ENCODE measurements around the gene RGMB. TPM values are rescaled to one million over a fixed set of nuclear protein-coding genes. Genes with fewer than 3 reads are reported as not detected.

RGMB gene
- total RNA-seq, 1 experiment from 2014 or later: 3.1 TPM

- Histone ChIP-seq H3K9me2 (replicated peaks; ENCODE audit: insufficient read depth, low read length) (no peaks in the 10 kb centered on the region), H3K9me3 (ENCODE audit: low read length) (no peaks in the 10 kb centered on the region), H3K9ac (ENCODE audit: low read length) (no peak overlapping the region), H3K4me3 (ENCODE audit: low read length) (no peak overlapping the region), H3K4me1 (ENCODE audit: low read length) (peaks cover 26% of the 10 kb centered on the region), H2AFZ (ENCODE audit: low read length) (no peak overlapping the region), H3K27ac (ENCODE audit: low read length) (no peak overlapping the region), H3K27me3 (ENCODE audit: low read length) (no peaks in the 10 kb centered on the region), H3K79me2 (ENCODE audit: low read length) (no peaks in the 10 kb centered on the region), H3K4me2 (ENCODE audit: low read depth, low read length, poor library complexity, severe bottlenecking) (no peak overlapping the region), H4K20me1 (ENCODE audit: insufficient read depth, low read depth, low read length) (peaks cover 17% of the 10 kb centered on the region), H3K36me3 (ENCODE audit: insufficient read depth, low read length) (no peaks in the 10 kb centered on the region)
- no peak for DNase-seq
Measured at GRCh38 chr5:98776066-98776705, 2.7 kb downstream of the RGMB start.

DNA sequence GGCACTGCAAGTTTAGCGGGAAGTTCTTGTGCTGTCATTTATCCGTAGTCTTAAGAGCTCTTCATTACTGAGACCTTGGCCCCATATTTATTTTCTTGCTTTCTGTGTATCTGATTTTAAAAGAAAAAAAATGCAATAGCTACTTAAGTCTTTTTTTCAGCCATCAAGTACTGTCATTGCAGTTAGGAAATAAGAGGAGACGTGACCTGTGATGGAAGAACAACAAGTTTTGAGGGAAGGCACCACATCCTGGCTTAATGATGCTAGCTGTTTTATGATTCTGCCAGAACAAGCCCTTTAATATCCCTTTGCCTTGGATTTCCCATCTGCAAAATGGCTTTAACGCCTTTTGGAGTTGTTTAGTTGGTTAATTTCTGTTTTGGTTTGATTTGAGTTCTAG is 3.8 kb downstream of the RGMB start:
- no peaks in the 10 kb centered on the region for H3K9me3 ChIP-seq (ENCODE audit: low read length)
- H2AFZ ChIP-seq (ENCODE audit: low read length): no peak overlapping the region
- H3K79me2 ChIP-seq (ENCODE audit: low read length): no peaks in the 10 kb centered on the region
- H3K27ac ChIP-seq (ENCODE audit: low read length): no peak overlapping the region
- no peaks in the 10 kb centered on the region for H3K36me3 ChIP-seq (ENCODE audit: insufficient read depth, low read length)
- H3K9me2 ChIP-seq (replicated peaks; ENCODE audit: insufficient read depth, low read length): no peaks in the 10 kb centered on the region
- no peak overlapping the region for H3K4me3 ChIP-seq (ENCODE audit: low read length)
- no peak overlapping the region for H3K9ac ChIP-seq (ENCODE audit: low read length)
- H4K20me1 ChIP-seq (ENCODE audit: insufficient read depth, low read depth, low read length): peaks cover 20% of the 10 kb centered on the region
- DNase-seq: no peak
- peaks cover 23% of the 10 kb centered on the region for H3K4me1 ChIP-seq (ENCODE audit: low read length)
- H3K4me2 ChIP-seq (ENCODE audit: low read depth, low read length, poor library complexity, severe bottlenecking): no peak overlapping the region
- H3K27me3 ChIP-seq (ENCODE audit: low read length): no peaks in the 10 kb centered on the region

DNA sequence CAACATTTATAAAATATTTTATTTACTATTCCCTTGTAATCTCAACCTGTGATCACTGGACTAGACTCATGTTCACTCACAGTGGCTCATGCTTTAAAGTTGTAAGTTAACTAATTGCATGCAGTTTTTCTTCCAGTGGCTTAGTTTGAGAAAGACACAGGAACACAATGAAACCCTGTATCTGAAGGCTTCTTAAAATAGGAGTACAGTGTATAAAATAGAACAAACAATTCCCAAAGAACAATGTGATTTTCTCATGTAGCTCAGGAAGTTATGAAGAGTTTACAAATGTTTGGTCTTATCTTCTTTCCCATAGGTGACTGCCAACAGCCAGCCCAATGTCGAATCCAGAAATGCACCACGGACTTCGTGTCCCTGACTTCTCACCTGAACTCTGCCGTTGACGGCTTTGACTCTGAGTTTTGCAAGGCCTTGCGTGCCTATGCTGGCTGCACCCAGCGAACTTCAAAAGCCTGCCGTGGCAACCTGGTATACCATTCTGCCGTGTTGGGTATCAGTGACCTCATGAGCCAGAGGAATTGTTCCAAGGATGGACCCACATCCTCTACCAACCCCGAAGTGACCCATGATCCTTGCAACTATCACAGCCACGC is 5.9 kb downstream of the RGMB start:
- no peaks in the 10 kb centered on the region for H3K27me3 ChIP-seq (ENCODE audit: low read length)
- no peak overlapping the region for H3K9ac ChIP-seq (ENCODE audit: low read length)
- DNase-seq: no peak
- no peak overlapping the region for H3K4me2 ChIP-seq (ENCODE audit: low read depth, low read length, poor library complexity, severe bottlenecking)
- no peak overlapping the region for H2AFZ ChIP-seq (ENCODE audit: low read length)
- peaks cover 8% of the 10 kb centered on the region for H3K4me1 ChIP-seq (ENCODE audit: low read length)
- no peak overlapping the region for H3K27ac ChIP-seq (ENCODE audit: low read length)
- no peaks in the 10 kb centered on the region for H3K9me3 ChIP-seq (ENCODE audit: low read length)
- H4K20me1 ChIP-seq (ENCODE audit: insufficient read depth, low read depth, low read length): peaks cover 27% of the 10 kb centered on the region
- H3K79me2 ChIP-seq (ENCODE audit: low read length): no peaks in the 10 kb centered on the region
- H3K9me2 ChIP-seq (replicated peaks; ENCODE audit: insufficient read depth, low read length): no peaks in the 10 kb centered on the region
- H3K36me3 ChIP-seq (ENCODE audit: insufficient read depth, low read length): no peaks in the 10 kb centered on the region
- no peak overlapping the region for H3K4me3 ChIP-seq (ENCODE audit: low read length)

- H3K4me3 ChIP-seq (ENCODE audit: low read length): no peak overlapping the region
- no peaks in the 10 kb centered on the region for H3K79me2 ChIP-seq (ENCODE audit: low read length)
- no peak overlapping the region for H2AFZ ChIP-seq (ENCODE audit: low read length)
- no peak for DNase-seq
- no peaks in the 10 kb centered on the region for H3K9me3 ChIP-seq (ENCODE audit: low read length)
- H3K9me2 ChIP-seq (replicated peaks; ENCODE audit: insufficient read depth, low read length): no peaks in the 10 kb centered on the region
- no peaks in the 10 kb centered on the region for H3K27me3 ChIP-seq (ENCODE audit: low read length)
- peaks cover 30% of the 10 kb centered on the region for H4K20me1 ChIP-seq (ENCODE audit: insufficient read depth, low read depth, low read length)
- H3K36me3 ChIP-seq (ENCODE audit: insufficient read depth, low read length): no peaks in the 10 kb centered on the region
- no peaks in the 10 kb centered on the region for H3K4me1 ChIP-seq (ENCODE audit: low read length)
- H3K4me2 ChIP-seq (ENCODE audit: low read depth, low read length, poor library complexity, severe bottlenecking): no peak overlapping the region
- no peak overlapping the region for H3K27ac ChIP-seq (ENCODE audit: low read length)
- no peak overlapping the region for H3K9ac ChIP-seq (ENCODE audit: low read length)
Measured at GRCh38 chr5:98780390-98780789, 6.9 kb downstream of the RGMB start.

DNA sequence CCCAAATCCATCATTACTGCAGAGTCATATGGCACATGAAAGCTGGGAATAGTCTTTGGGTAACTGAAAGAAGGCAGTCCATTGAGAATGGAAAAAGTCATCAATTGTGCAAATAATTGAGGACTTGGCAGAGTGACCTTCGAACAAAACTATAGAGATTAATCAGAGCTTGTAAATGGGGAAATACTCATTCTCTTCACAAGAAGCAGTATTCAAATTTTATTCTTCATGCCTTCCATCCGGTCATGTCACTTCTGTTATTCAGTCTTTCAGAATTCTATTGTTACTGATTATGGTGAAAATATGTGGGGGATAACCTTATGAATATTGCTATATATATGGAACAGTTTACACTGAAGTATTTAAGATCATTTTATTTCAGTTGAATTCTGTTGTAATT is 8.1 kb downstream of the RGMB start:
- H3K27me3 ChIP-seq (ENCODE audit: low read length): no peaks in the 10 kb centered on the region
- no peaks in the 10 kb centered on the region for H3K9me2 ChIP-seq (replicated peaks; ENCODE audit: insufficient read depth, low read length)
- no peaks in the 10 kb centered on the region for H3K79me2 ChIP-seq (ENCODE audit: low read length)
- H2AFZ ChIP-seq (ENCODE audit: low read length): no peak overlapping the region
- no peaks in the 10 kb centered on the region for H3K36me3 ChIP-seq (ENCODE audit: insufficient read depth, low read length)
- H3K27ac ChIP-seq (ENCODE audit: low read length): no peak overlapping the region
- no peak overlapping the region for H3K4me3 ChIP-seq (ENCODE audit: low read length)
- no peaks in the 10 kb centered on the region for H3K4me1 ChIP-seq (ENCODE audit: low read length)
- H3K9me3 ChIP-seq (ENCODE audit: low read length): no peaks in the 10 kb centered on the region
- H4K20me1 ChIP-seq (ENCODE audit: insufficient read depth, low read depth, low read length): peaks cover 27% of the 10 kb centered on the region; the same call in 1 of the 2 replicates
- H3K4me2 ChIP-seq (ENCODE audit: low read depth, low read length, poor library complexity, severe bottlenecking): no peak overlapping the region
- H3K9ac ChIP-seq (ENCODE audit: low read length): no peak overlapping the region
- DNase-seq: no peak

DNA sequence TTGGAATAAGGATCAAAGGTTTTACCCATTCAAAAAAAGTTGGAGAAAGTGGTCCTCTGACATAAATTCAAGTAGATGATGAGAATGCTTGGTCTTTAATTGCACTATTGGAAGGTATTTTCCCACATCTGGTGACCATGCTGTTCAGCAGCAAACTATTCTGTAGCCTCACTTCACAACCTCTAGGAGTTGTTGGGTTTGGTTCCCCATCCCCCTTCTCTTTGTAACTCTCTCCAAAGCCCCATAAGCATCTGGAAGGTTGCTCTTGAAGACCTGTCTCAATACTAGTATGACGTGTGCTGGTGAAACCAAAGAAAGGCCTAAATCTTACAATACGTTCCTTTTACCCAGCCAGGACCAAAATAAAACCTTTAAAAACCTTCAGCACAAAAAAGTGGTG is 8.5 kb downstream of the RGMB start:
- H2AFZ ChIP-seq (ENCODE audit: low read length): no peak overlapping the region
- H3K9me3 ChIP-seq (ENCODE audit: low read length): no peaks in the 10 kb centered on the region
- no peaks in the 10 kb centered on the region for H3K4me1 ChIP-seq (ENCODE audit: low read length)
- H3K4me2 ChIP-seq (ENCODE audit: low read depth, low read length, poor library complexity, severe bottlenecking): no peak overlapping the region
- no peaks in the 10 kb centered on the region for H3K9me2 ChIP-seq (replicated peaks; ENCODE audit: insufficient read depth, low read length)
- peaks cover 27% of the 10 kb centered on the region; the same call in 1 of the 2 replicates for H4K20me1 ChIP-seq (ENCODE audit: insufficient read depth, low read depth, low read length)
- H3K27me3 ChIP-seq (ENCODE audit: low read length): no peaks in the 10 kb centered on the region
- no peaks in the 10 kb centered on the region for H3K36me3 ChIP-seq (ENCODE audit: insufficient read depth, low read length)
- no peak overlapping the region for H3K9ac ChIP-seq (ENCODE audit: low read length)
- no peak for DNase-seq
- no peak overlapping the region for H3K4me3 ChIP-seq (ENCODE audit: low read length)
- no peaks in the 10 kb centered on the region for H3K79me2 ChIP-seq (ENCODE audit: low read length)
- no peak overlapping the region for H3K27ac ChIP-seq (ENCODE audit: low read length)

DNA sequence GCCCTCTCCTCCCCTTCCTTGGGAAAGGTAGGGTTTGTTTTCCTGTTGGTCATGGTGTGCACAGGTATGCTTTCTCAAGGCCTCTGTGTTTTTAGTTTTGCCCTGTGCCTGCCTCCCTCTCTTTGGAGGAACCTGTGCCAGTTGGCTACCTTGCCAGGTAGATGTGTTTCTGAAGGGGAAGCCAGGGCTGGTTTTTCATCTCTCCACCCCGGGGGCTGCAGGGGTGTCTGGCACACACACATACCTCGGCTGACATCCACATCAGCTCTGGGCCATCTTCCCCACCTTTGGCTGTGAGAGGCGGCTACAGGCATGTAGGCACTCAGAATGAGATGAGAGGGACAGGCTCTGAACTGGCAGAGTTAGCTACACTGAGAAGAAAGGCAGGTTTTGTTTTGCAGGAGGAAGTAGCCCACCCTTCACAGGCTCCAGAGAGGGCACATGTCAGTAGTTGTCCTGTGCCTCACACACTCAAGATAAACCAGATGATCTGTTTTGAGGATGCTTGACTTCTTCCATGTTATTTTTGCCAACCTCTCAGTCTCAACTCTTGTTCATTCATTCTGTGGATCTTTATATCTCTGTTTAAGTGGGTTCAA is 9.7 kb downstream of the RGMB start:
- Histone ChIP-seq H3K4me2 (ENCODE audit: low read depth, low read length, poor library complexity, severe bottlenecking) (no peak overlapping the region), H2AFZ (ENCODE audit: low read length) (no peak overlapping the region), H3K27ac (ENCODE audit: low read length) (no peak overlapping the region), H3K4me1 (ENCODE audit: low read length) (no peaks in the 10 kb centered on the region), H4K20me1 (ENCODE audit: insufficient read depth, low read depth, low read length) (peaks cover 24% of the 10 kb centered on the region; the same call in 1 of the 2 replicates), H3K9me2 (replicated peaks; ENCODE audit: insufficient read depth, low read length) (no peaks in the 10 kb centered on the region), H3K36me3 (ENCODE audit: insufficient read depth, low read length) (no peaks in the 10 kb centered on the region), H3K9ac (ENCODE audit: low read length) (no peak overlapping the region), H3K27me3 (ENCODE audit: low read length) (no peaks in the 10 kb centered on the region), H3K9me3 (ENCODE audit: low read length) (no peaks in the 10 kb centered on the region), H3K4me3 (ENCODE audit: low read length) (no peak overlapping the region), H3K79me2 (ENCODE audit: low read length) (no peaks in the 10 kb centered on the region)
- no peak for DNase-seq

GRCh38 chr5:98784411-98784810 is 10.9 kb downstream of the RGMB start:
- no peak overlapping the region for H3K27ac ChIP-seq (ENCODE audit: low read length)
- H3K9me2 ChIP-seq (replicated peaks; ENCODE audit: insufficient read depth, low read length): no peaks in the 10 kb centered on the region
- H3K4me3 ChIP-seq (ENCODE audit: low read length): no peak overlapping the region
- H4K20me1 ChIP-seq (ENCODE audit: insufficient read depth, low read depth, low read length): peaks cover 24% of the 10 kb centered on the region; the same call in 1 of the 2 replicates
- no peaks in the 10 kb centered on the region for H3K9me3 ChIP-seq (ENCODE audit: low read length)
- no peak overlapping the region for H3K4me2 ChIP-seq (ENCODE audit: low read depth, low read length, poor library complexity, severe bottlenecking)
- H3K79me2 ChIP-seq (ENCODE audit: low read length): no peaks in the 10 kb centered on the region
- DNase-seq: no peak
- no peaks in the 10 kb centered on the region for H3K36me3 ChIP-seq (ENCODE audit: insufficient read depth, low read length)
- no peak overlapping the region for H3K9ac ChIP-seq (ENCODE audit: low read length)
- no peak overlapping the region for H2AFZ ChIP-seq (ENCODE audit: low read length)
- H3K4me1 ChIP-seq (ENCODE audit: low read length): no peaks in the 10 kb centered on the region
- H3K27me3 ChIP-seq (ENCODE audit: low read length): no peaks in the 10 kb centered on the region

All from Karpas-422 (cell line).